ENCODE measurements around the gene RHBDD3. TPM values are rescaled to one million over a fixed set of nuclear protein-coding genes. Genes with fewer than 3 reads are reported as not detected.
A peak's percentile ranks its signal among the peaks of the same experiment; 100 is the strongest.
"Not testable (repeated sequence)": the region's sequence is repeated elsewhere in the genome, so short reads cannot be mapped to it uniquely, and the experiment has no call there.

The RHBDD3 gene
- total RNA-seq, 1 donor from 2014 or later, result 29.7 TPM

DNA sequence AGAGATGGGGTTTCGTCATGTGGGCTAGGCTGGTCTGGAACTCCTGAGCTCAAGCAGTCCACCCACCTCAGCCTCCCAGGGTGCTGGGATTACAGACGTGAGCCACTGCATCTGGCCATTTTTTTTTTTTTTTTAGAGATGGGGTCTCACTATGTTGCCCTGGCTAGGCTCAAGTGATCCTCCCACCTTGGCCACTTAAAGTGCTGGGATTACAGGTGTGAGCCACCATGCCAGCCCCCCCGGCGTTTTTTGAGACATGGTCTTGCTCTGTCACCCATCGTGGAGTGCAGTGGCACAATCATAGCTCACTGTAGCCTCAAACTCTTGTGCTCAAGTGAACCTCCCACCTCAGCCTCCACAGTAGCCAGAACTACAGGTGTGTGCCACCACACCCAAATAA is 16.5 kb downstream of the RHBDD3 start:
- Histone ChIP-seq H3K27ac (no peak overlapping the region), H3K27me3 (no peaks in the 10 kb centered on the region), H3K4me3 (no peak overlapping the region), H3K36me3 (no peaks in the 10 kb centered on the region), H3K4me1 (no peaks in the 10 kb centered on the region), H3K9me3 (no peaks in the 10 kb centered on the region)
- peak in 1 of 2 donors; percentile 67 for DNase-seq (ENCODE audit: extremely low spot score in 2 of 2)
- TF ChIP-seq CTCF (IDR thresholded peaks at IDR 0.05) (no peak), POLR2AphosphoS5 (IDR thresholded peaks at IDR 0.05; ENCODE audit: insufficient read depth in 1 of 2, low read depth in 1 of 2) (no peak), POLR2A (IDR thresholded peaks at IDR 0.05) (no peak)
- intact Hi-C loops (cut with DNase I), result no loop called here

GRCh38 chr22:29247891-29248290 is 19.9 kb downstream of the RHBDD3 start:
- DNase-seq (ENCODE audit: extremely low spot score in 2 of 2); H3K9me3 ChIP-seq; H3K36me3 ChIP-seq; H3K27me3 ChIP-seq; H3K4me1 ChIP-seq; H3K4me3 ChIP-seq; H3K27ac ChIP-seq: not testable (repeated sequence)
- intact Hi-C loops (cut with DNase I), result loop anchor here (2.0 to 10.0 kb wide), 2 partner anchors 43 to 383 kb away; partner anchors contain the start of gene EMID1

DNA sequence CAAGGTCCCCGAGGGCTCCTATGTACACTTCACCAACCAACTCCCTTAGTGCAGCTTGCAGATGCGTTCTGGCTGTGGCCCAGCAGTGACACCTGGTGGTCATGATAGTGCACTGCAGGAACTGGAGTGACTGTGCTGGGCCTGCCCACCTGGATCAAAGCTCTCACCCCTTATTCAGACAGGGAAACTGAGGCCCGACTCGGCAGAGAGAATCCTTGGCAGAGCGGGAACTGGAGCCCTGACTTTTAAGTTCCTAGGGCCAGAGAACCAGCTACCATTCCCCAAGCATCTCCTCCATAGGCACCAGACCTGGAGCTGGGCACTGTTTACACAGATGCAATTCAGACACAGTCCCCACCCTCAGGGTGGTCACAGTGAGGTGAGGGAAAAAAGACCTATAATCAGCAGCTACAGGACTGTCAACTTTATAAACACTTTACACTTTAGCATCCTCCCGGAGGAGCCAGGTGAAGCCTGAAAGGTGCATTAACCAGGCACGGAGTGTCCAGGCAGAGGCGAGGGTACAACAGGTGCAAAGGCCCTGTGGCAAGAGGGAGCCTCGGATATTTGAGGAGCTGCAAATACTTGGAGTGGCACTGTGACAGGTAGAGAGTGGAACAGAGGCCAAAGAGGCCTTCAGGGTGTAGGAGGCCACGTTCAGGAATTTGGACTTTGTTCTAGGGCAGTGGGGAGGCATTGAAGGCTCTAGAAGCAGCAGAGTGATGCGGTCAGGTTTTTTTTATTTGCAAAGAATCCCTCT is 22.0 kb downstream of the RHBDD3 start:
- Histone ChIP-seq H3K4me3 (no peak overlapping the region), H3K27me3 (no peaks in the 10 kb centered on the region), H3K27ac (no peak overlapping the region), H3K9me3 (no peaks in the 10 kb centered on the region), H3K4me1 (no peaks in the 10 kb centered on the region), H3K36me3 (no peaks in the 10 kb centered on the region)
- DNase-seq (ENCODE audit: extremely low spot score in 2 of 2), result peak in 1 of 2 donors; percentile 95
- TF ChIP-seq CTCF (IDR thresholded peaks at IDR 0.05), result peak; percentile 60 to 89 (median 83)
- TF ChIP-seq POLR2AphosphoS5 (IDR thresholded peaks at IDR 0.05; ENCODE audit: insufficient read depth in 1 of 2, low read depth in 1 of 2), result no peak
- no peak for TF ChIP-seq POLR2A (IDR thresholded peaks at IDR 0.05)
- intact Hi-C loops (cut with DNase I), result loop anchor here (2.0 to 10.0 kb wide), 2 partner anchors 41 to 381 kb away; partner anchors contain the start of gene EMID1

GRCh38 chr22:29244785-29245625 is 22.8 kb downstream of the RHBDD3 start:
- Histone ChIP-seq H3K27ac (no peak overlapping the region), H3K9me3 (no peaks in the 10 kb centered on the region), H3K27me3 (no peaks in the 10 kb centered on the region), H3K36me3 (no peaks in the 10 kb centered on the region), H3K4me3 (no peak overlapping the region), H3K4me1 (no peaks in the 10 kb centered on the region)
- TF ChIP-seq POLR2AphosphoS5 (IDR thresholded peaks at IDR 0.05; ENCODE audit: insufficient read depth in 1 of 2, low read depth in 1 of 2) (no peak), POLR2A (IDR thresholded peaks at IDR 0.05) (no peak), CTCF (IDR thresholded peaks at IDR 0.05) (no peak)
- intact Hi-C loops (cut with DNase I), result loop anchor here (10.0 kb wide), 1 partner anchor 380 kb away; no protein-coding TSS in a partner anchor
- DNase-seq (ENCODE audit: extremely low spot score in 2 of 2), result peak in 1 of 2 donors; percentile 95

- intact Hi-C loops (cut with DNase I), result loop anchor here (10.0 kb wide), 1 partner anchor 379 kb away; no protein-coding TSS in a partner anchor
- TF ChIP-seq CTCF (IDR thresholded peaks at IDR 0.05) (no peak), POLR2A (IDR thresholded peaks at IDR 0.05) (no peak), POLR2AphosphoS5 (IDR thresholded peaks at IDR 0.05; ENCODE audit: insufficient read depth in 1 of 2, low read depth in 1 of 2) (no peak)
- H3K27ac ChIP-seq, result no peak overlapping the region
- no peaks in the 10 kb centered on the region for H3K36me3 ChIP-seq
- DNase-seq (ENCODE audit: extremely low spot score in 2 of 2), result no peak
- H3K9me3 ChIP-seq, result no peaks in the 10 kb centered on the region
- no peaks in the 10 kb centered on the region for H3K4me1 ChIP-seq
- H3K27me3 ChIP-seq, result no peaks in the 10 kb centered on the region
- H3K4me3 ChIP-seq, result no peak overlapping the region
Measured at GRCh38 chr22:29243874-29244446, 23.8 kb downstream of the RHBDD3 start.

DNA sequence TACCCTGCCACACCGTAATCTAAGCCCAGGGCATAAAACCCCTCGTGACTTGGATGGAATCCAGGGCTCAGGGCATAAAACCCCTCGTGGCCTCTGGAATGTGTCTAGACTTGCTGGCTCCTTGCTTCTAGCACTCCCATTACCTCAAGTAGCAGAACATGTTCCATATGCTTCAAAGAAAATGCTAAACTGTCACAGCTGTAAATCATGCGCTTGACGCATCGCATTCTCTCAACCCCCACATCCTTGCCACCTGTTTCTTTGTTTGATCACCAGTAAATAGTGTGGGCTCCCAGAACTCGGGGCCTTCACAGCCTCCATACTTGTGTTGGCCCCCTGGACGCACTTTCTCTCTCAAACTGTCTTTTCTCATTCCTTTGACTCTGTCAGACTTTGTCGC is 27.3 kb downstream of the RHBDD3 start:
- not testable (repeated sequence) for H3K36me3 ChIP-seq; DNase-seq (ENCODE audit: extremely low spot score in 2 of 2)
- intact Hi-C loops (cut with DNase I), result loop anchor here (10.0 kb wide), 1 partner anchor 376 kb away; no protein-coding TSS in a partner anchor

More for the DNA sequence above, 27.3 kb downstream of the RHBDD3 start:
- H3K9me3 ChIP-seq, H3K27ac ChIP-seq, H3K4me3 ChIP-seq, H3K27me3 ChIP-seq, H3K4me1 ChIP-seq: not testable (repeated sequence)

All from vagina (tissue), 2 donors.